Neural crest cell (in vitro differentiated cells): ENCODE measurements around the gene PRR23E. TPM values are rescaled to one million over a fixed set of nuclear protein-coding genes. Genes with fewer than 3 reads are reported as not detected.
A peak's percentile ranks its signal among the peaks of the same experiment; 100 is the strongest.

Source experiments
- DNase-seq: peaks from one replicate; pipeline ENCODE4 v3.0.0; 2021; ENCODE audit warnings: low read depth, mixed read lengths, low spot score
- H3K27ac Mint-ChIP-seq: one replicate; pipeline ENCODE4 v1.8.0; 2021; ENCODE audit warnings: mild to moderate bottlenecking, mixed read lengths; ENCODE audit not compliant: unreplicated experiment
- H3K27me3 Mint-ChIP-seq: 2 replicates; pipeline ENCODE4 v1.8.0; 2021; ENCODE audit warnings: low read depth, mild to moderate bottlenecking, mixed read lengths
- H3K36me3 Mint-ChIP-seq: 2 replicates; pipeline ENCODE4 v1.8.0; 2021; ENCODE audit warnings: low read depth, mild to moderate bottlenecking, mixed read lengths
- H3K4me1 Mint-ChIP-seq: 2 replicates; pipeline ENCODE4 v1.8.0; 2021; ENCODE audit warnings: mixed read lengths
- H3K4me3 Mint-ChIP-seq: one replicate; pipeline ENCODE4 v1.8.0; 2021; ENCODE audit warnings: mild to moderate bottlenecking, mixed read lengths
- H3K9me3 Mint-ChIP-seq: 2 replicates; pipeline ENCODE4 v1.8.0; 2021; ENCODE audit warnings: mixed read lengths
- CTCF ChIP-seq: fragments of 200-600 bp; sonication (generic); conservative IDR thresholded peaks from 2 replicates; pipeline ENCODE4 v1.5.0; 2021; ENCODE audit warnings: antibody characterized with exemption, mild to moderate bottlenecking
- total RNA-seq: library from RNA; stranded (reverse); gene quantifications from 2 replicates; pipeline ENCODE4 v1.2.1, GENCODE V29; 2021

Gene PRR23E
- total RNA-seq, 1 donor from 2014 or later, result not detected

- peaks cover 7% of the 10 kb centered on the region for H3K27me3 Mint-ChIP-seq
- DNase-seq, result no peak
- no peak overlapping the region for H3K27ac Mint-ChIP-seq
- H3K9me3 Mint-ChIP-seq, result peaks cover 11% of the 10 kb centered on the region
- H3K4me1 Mint-ChIP-seq, result peaks cover 5% of the 10 kb centered on the region
- TF ChIP-seq CTCF, result no peak
- no peak overlapping the region for H3K4me3 Mint-ChIP-seq
- H3K36me3 Mint-ChIP-seq, result peaks cover 6% of the 10 kb centered on the region
Measured at GRCh38 chr3:127187316-127187715, 5.6 kb upstream of the PRR23E start.

- Mint-ChIP-seq H3K27me3 (peaks cover 6% of the 10 kb centered on the region), H3K27ac (peak overlapping the region; percentile 12), H3K9me3 (peaks cover 7% of the 10 kb centered on the region), H3K36me3 (peaks cover 6% of the 10 kb centered on the region), H3K4me1 (no peaks in the 10 kb centered on the region), H3K4me3 (no peak overlapping the region)
- DNase-seq, result no peak
- TF ChIP-seq CTCF, result no peak
Measured at GRCh38 chr3:127193341-127193740, 410 bp downstream of the PRR23E start.

- no peak for DNase-seq
- no peak overlapping the region for H3K4me3 Mint-ChIP-seq
- H3K36me3 Mint-ChIP-seq, result peaks cover 4% of the 10 kb centered on the region
- no peaks in the 10 kb centered on the region for H3K4me1 Mint-ChIP-seq
- H3K9me3 Mint-ChIP-seq, result peaks cover 4% of the 10 kb centered on the region
- H3K27ac Mint-ChIP-seq, result no peak overlapping the region
- TF ChIP-seq CTCF, result no peak
- H3K27me3 Mint-ChIP-seq, result peaks cover 7% of the 10 kb centered on the region
Measured at GRCh38 chr3:127193775-127194174, 844 bp downstream of the PRR23E start.

GRCh38 chr3:127194601-127195187, 1.8 kb downstream of the PRR23E start:
- Mint-ChIP-seq H3K9me3 (peaks cover 4% of the 10 kb centered on the region), H3K4me1 (no peaks in the 10 kb centered on the region), H3K36me3 (peaks cover 4% of the 10 kb centered on the region), H3K4me3 (no peak overlapping the region), H3K27me3 (peaks cover 5% of the 10 kb centered on the region), H3K27ac (no peak overlapping the region)
- no peak for TF ChIP-seq CTCF
- no peak for DNase-seq

GRCh38 chr3:127195417-127195816, 2.5 kb downstream of the PRR23E start:
- H3K27me3 Mint-ChIP-seq, result peaks cover 5% of the 10 kb centered on the region
- no peaks in the 10 kb centered on the region for H3K4me1 Mint-ChIP-seq
- peaks cover 4% of the 10 kb centered on the region for H3K9me3 Mint-ChIP-seq
- H3K4me3 Mint-ChIP-seq, result no peak overlapping the region
- peaks cover 4% of the 10 kb centered on the region for H3K36me3 Mint-ChIP-seq
- no peak for DNase-seq
- no peak for TF ChIP-seq CTCF
- no peak overlapping the region for H3K27ac Mint-ChIP-seq
